ENCODE results near the gene JMJD1C. TPM values are rescaled to one million over a fixed set of nuclear protein-coding genes. Genes with fewer than 3 reads are reported as not detected.

The JMJD1C gene
- total RNA-seq, 1 donor from 2014 or later = 62.6 TPM

- H3K27me3 Mint-ChIP-seq = no peaks in the 10 kb centered on the region
- H3K4me3 Mint-ChIP-seq = no peak overlapping the region
- H3K4me1 Mint-ChIP-seq (ENCODE audit: unreplicated experiment) = peaks cover 26% of the 10 kb centered on the region
- no peak overlapping the region for H3K27ac Mint-ChIP-seq
- peaks cover 27% of the 10 kb centered on the region for H3K36me3 Mint-ChIP-seq
- H3K9me3 Mint-ChIP-seq = no peaks in the 10 kb centered on the region
- no peak for DNase-seq (ENCODE audit: extremely low spot score, unreplicated experiment)
- TF ChIP-seq, protein P1, sequence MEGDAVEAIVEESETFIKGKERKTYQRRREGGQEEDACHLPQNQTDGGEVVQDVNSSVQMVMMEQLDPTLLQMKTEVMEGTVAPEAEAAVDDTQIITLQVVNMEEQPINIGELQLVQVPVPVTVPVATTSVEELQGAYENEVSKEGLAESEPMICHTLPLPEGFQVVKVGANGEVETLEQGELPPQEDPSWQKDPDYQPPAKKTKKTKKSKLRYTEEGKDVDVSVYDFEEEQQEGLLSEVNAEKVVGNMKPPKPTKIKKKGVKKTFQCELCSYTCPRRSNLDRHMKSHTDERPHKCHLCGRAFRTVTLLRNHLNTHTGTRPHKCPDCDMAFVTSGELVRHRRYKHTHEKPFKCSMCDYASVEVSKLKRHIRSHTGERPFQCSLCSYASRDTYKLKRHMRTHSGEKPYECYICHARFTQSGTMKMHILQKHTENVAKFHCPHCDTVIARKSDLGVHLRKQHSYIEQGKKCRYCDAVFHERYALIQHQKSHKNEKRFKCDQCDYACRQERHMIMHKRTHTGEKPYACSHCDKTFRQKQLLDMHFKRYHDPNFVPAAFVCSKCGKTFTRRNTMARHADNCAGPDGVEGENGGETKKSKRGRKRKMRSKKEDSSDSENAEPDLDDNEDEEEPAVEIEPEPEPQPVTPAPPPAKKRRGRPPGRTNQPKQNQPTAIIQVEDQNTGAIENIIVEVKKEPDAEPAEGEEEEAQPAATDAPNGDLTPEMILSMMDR (conservative IDR thresholded peaks at IDR 0.05) = no peak
These were observed 260.4 kb downstream of the JMJD1C start for GRCh38 chr10:63205421-63205820.

DNA sequence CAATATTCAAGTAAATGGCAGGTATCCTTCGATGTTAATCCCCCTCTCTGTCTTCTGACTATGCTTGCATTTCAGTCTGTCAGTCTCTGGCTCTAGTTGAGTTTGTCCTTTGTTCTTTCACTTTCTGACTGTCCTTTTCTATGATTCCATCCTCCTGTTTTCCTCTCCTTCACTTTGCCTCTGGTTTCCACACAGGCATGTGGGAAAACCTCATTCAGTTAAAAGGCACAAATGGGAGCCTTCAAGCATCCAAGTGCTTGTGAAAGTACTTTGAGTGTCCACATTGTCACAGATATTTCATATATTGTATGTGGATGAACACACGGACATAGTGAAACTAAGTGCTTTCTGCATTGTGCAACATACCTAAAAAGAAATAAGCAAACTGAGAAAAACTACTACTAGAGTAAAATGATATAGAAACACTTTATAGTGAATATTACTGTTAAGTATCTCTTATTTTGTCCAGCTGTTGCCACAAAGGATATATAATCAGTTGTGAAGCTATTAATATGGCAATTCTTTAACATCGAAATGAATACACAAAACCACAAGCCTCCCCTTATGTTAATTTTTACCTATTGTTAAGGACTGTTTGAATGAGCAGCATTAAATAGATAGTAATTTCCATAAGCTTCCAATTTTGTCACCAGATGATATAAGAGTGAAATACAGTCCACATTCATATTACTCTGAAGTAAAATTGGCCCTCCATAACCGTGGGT lies 260.9 kb downstream of the JMJD1C start:
- Mint-ChIP-seq H3K27me3 (no peaks in the 10 kb centered on the region), H3K36me3 (peaks cover 26% of the 10 kb centered on the region), H3K4me1 (ENCODE audit: unreplicated experiment) (peaks cover 22% of the 10 kb centered on the region), H3K9me3 (no peaks in the 10 kb centered on the region), H3K27ac (no peak overlapping the region), H3K4me3 (no peak overlapping the region)
- DNase-seq (ENCODE audit: extremely low spot score, unreplicated experiment) = no peak
- TF ChIP-seq, protein P1 (conservative IDR thresholded peaks at IDR 0.05) = no peak

GRCh38 chr10:63201118-63201517 lies 264.7 kb downstream of the JMJD1C start:
- no peak overlapping the region for H3K27ac Mint-ChIP-seq
- H3K9me3 Mint-ChIP-seq = no peaks in the 10 kb centered on the region
- no peaks in the 10 kb centered on the region for H3K27me3 Mint-ChIP-seq
- H3K4me1 Mint-ChIP-seq (ENCODE audit: unreplicated experiment) = no peaks in the 10 kb centered on the region
- TF ChIP-seq, protein P1 (conservative IDR thresholded peaks at IDR 0.05) = no peak
- no peak for DNase-seq (ENCODE audit: extremely low spot score, unreplicated experiment)
- H3K36me3 Mint-ChIP-seq = peaks cover 8% of the 10 kb centered on the region
- no peak overlapping the region for H3K4me3 Mint-ChIP-seq

- Mint-ChIP-seq H3K4me1 (ENCODE audit: unreplicated experiment) (no peaks in the 10 kb centered on the region), H3K36me3 (peaks cover 8% of the 10 kb centered on the region), H3K4me3 (no peak overlapping the region)
These were observed 265.3 kb downstream of the JMJD1C start for GRCh38 chr10:63200431-63200830.

GRCh38 chr10:63199716-63200115 lies 266.1 kb downstream of the JMJD1C start:
- TF ChIP-seq, protein P1 (conservative IDR thresholded peaks at IDR 0.05) = no peak
- Mint-ChIP-seq H3K27ac (no peak overlapping the region), H3K27me3 (no peaks in the 10 kb centered on the region), H3K4me3 (no peak overlapping the region), H3K36me3 (peaks cover 8% of the 10 kb centered on the region), H3K9me3 (no peaks in the 10 kb centered on the region), H3K4me1 (ENCODE audit: unreplicated experiment) (no peaks in the 10 kb centered on the region)
- DNase-seq (ENCODE audit: extremely low spot score, unreplicated experiment) = no peak

More at GRCh38 chr10:63200431-63200830, 265.3 kb downstream of the JMJD1C start:
- Mint-ChIP-seq H3K27me3 (no peaks in the 10 kb centered on the region), H3K9me3 (no peaks in the 10 kb centered on the region), H3K27ac (no peak overlapping the region)
- DNase-seq (ENCODE audit: extremely low spot score, unreplicated experiment) = no peak
- TF ChIP-seq, protein P1 (conservative IDR thresholded peaks at IDR 0.05) = no peak
